ENCODE measurements around the gene ACAN. TPM values are rescaled to one million over a fixed set of nuclear protein-coding genes. Genes with fewer than 3 reads are reported as not detected.

Gene ACAN
- total and polyA plus RNA-seq, 2 of the 8 experiments (the other 6 are each of a cell fraction or from before 2014, with no cell fraction given): 0.71 to 0.73 TPM

DNA sequence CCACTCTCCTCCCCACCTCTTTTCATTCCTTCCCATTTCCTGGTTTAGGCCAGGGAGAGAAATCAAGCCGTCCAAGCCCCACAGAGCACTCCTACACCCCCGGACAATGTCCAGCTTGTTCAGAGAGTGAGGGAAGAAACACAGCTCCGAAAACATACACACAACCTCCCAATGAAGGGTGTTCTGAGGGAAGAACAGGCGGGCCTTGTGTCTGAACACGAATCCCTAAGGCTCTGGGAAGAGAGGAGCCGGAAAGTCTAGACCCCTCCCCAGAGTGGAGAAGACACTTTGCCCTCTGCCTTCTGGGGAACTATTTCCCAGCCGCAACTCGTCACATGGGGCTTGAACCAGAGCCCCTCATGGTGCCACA lies 30.5 kb downstream of the ACAN start:
- Histone ChIP-seq H3K23me2 (ENCODE audit: low read depth, low read length) (no peaks in the 10 kb centered on the region; the same call in 1 of the 2 replicates), H3K36me3 (ENCODE audit: control insufficient read depth in 2 of 4, insufficient read depth in 4 of 4, low read length in 3 of 4) (no peaks in the 10 kb centered on the region), H3K9me3 (ENCODE audit: insufficient read depth in 2 of 2, low read depth in 1 of 2, low read length in 1 of 2) (no peaks in the 10 kb centered on the region), H3K27ac (ENCODE audit: low read depth, low read length) (no peak overlapping the region), H3K18ac (ENCODE audit: extremely low read depth, low read length) (no peak overlapping the region), H3K14ac (ENCODE audit: insufficient read length) (no peak overlapping the region), H2AFZ (ENCODE audit: low read length) (no peak overlapping the region), H2BK5ac (ENCODE audit: low read depth, low read length) (no peak overlapping the region), H4K8ac (ENCODE audit: extremely low read depth, insufficient read depth, low read length) (no peak overlapping the region), H3K23ac (ENCODE audit: insufficient read length) (no peak overlapping the region), H4K91ac (replicated peaks; ENCODE audit: insufficient read length, low read length) (no peak overlapping the region), H2BK20ac (ENCODE audit: low read length) (no peak overlapping the region), H2AK5ac (ENCODE audit: low read depth, low read length) (no peak overlapping the region), H4K20me1 (replicated peaks in 1 of 2; ENCODE audit: control insufficient read depth in 1 of 2, insufficient read depth in 2 of 2, low read length in 2 of 2) (no peaks in the 10 kb centered on the region), H2BK12ac (ENCODE audit: low read depth, low read length) (no peak overlapping the region), H3K56ac (replicated peaks; ENCODE audit: insufficient read length, low read depth, low read length) (no peak overlapping the region), H3K9ac (replicated peaks in 1 of 4; ENCODE audit: extremely low read depth in 1 of 4, low read depth in 3 of 4, low read length in 3 of 4) (no peak overlapping the region), H3K27me3 (replicated peaks in 1 of 4; ENCODE audit: control insufficient read depth in 3 of 4, extremely low read depth in 1 of 4, insufficient read depth in 3 of 4, low read length in 3 of 4) (no peaks in the 10 kb centered on the region; a peak in 1 of 7 replicates), H3K79me2 (ENCODE audit: control insufficient read depth in 1 of 2, insufficient read depth in 2 of 2, low read length in 2 of 2) (no peaks in the 10 kb centered on the region), H2BK15ac (ENCODE audit: low read length) (no peak overlapping the region), H3K4me2 (ENCODE audit: insufficient read depth in 1 of 2, low read depth in 2 of 2, low read length in 2 of 2) (no peak overlapping the region), H2BK120ac (replicated peaks; ENCODE audit: low read depth, low read length) (no peak overlapping the region), H3K4me1 (replicated peaks in 1 of 4; ENCODE audit: control insufficient read depth in 3 of 4, insufficient read depth in 4 of 4, low read length in 3 of 4) (no peaks in the 10 kb centered on the region), H3K4ac (replicated peaks; ENCODE audit: insufficient read length, low read depth, low read length) (no peak overlapping the region), H3K4me3 (ENCODE audit: extremely low read depth in 1 of 4, insufficient read depth in 2 of 4, low read depth in 3 of 4, low read length in 4 of 4) (no peak overlapping the region), H4K5ac (ENCODE audit: insufficient read length, low read depth, low read length) (no peak overlapping the region), H3K79me1 (ENCODE audit: low read depth, low read length) (no peaks in the 10 kb centered on the region)
- TF ChIP-seq MAFK (IDR thresholded peaks at IDR 0.05; ENCODE audit: low read depth, low read length) (no peak), RBBP5 (IDR thresholded peaks at IDR 0.05; ENCODE audit: borderline replicate concordance, low read depth, low read length) (no peak), HDAC2 (IDR thresholded peaks at IDR 0.05; ENCODE audit: borderline replicate concordance in 1 of 2, low read depth in 2 of 2, low read length in 2 of 2) (no peak), NRF1 (IDR thresholded peaks at IDR 0.05; ENCODE audit: low read depth, low read length) (no peak), GABPA (IDR thresholded peaks at IDR 0.05; ENCODE audit: borderline replicate concordance, insufficient read depth, low read length) (no peak), CREB1 (IDR thresholded peaks at IDR 0.05) (no peak), CHD1 (IDR thresholded peaks at IDR 0.05; ENCODE audit: low read depth, low read length) (no peak), SIX5 (IDR thresholded peaks at IDR 0.05; ENCODE audit: low read depth, low read length) (no peak), KDM1A (IDR thresholded peaks at IDR 0.05; ENCODE audit: borderline replicate concordance, low read length) (no peak)
- DNase-seq (ENCODE audit: low read depth in 1 of 2, low spot score in 2 of 2) (no peak), FAIRE-seq (no peak)
- CTCF ChIA-PET (ENCODE audit: partially characterized antibody): interaction anchor here (0.6 to 4.3 kb wide), 37 partner anchors 9 to 350 kb away, joined by 3 to 114 read pairs (median 5); partner anchors contain the start of gene ACAN
- POLR2A ChIA-PET (ENCODE audit: partially characterized antibody): interaction anchor here (0.9 to 1.9 kb wide), 6 partner anchors 7 to 176 kb away, joined by 3 to 9 read pairs (median 4); partner anchors contain the start of genes ACAN and HAPLN3
- 78% methylated on average over 8 of the region's 8 CpGs; no CpG with 5 or more reads in 1 of the 2 experiments for WGBS, 2 experiments (ENCODE audit: extremely low coverage in 1 of 2, insufficient coverage in 1 of 2, insufficient read length in 1 of 2, insufficient replicate concordance in 2 of 2, low coverage in 1 of 2, low lambda C conversion rate in 2 of 2, missing lambda C conversion rate in 1 of 2)
